ENCODE measurements around the gene CNTNAP1.
A peak's percentile ranks its signal among the peaks of the same experiment; 100 is the strongest.

CNTNAP1 gene

GRCh38 chr17:42685831-42686230 is 3.5 kb downstream of the CNTNAP1 start:
- no peak for DNase-seq (ENCODE audit: low spot score)

DNA sequence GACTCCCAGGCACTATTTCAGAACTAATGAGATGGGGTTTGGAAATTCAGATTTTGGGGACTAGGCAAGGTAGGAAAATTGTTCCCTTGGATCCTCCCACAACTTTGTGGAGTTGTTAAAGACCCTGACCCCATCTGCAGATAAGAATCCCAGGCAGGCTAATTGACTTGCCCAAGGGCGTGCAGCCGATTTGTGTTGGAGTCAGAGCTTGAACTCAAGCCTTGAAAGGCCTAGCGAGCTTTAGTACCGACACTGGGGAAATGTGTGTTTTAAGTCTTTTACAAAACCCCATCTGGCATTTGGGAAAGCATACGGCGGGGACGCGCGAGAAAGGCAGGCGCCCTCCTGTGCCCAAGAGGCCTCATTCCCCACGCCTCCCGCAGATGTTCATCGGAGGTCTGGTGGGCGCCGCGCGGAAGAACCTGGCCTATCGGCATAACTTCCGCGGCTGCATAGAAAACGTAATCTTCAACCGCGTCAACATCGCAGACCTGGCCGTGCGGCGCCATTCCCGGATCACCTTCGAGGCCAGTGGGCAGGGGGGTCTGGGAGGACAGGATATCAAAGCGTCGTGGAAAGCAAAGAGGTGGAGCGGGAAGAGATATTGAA is 4.3 kb downstream of the CNTNAP1 start:
- DNase-seq (ENCODE audit: low spot score) = no peak

- DNase-seq (ENCODE audit: low spot score) = no peak
These were observed 5.5 kb downstream of the CNTNAP1 start for GRCh38 chr17:42687707-42688320.

DNA sequence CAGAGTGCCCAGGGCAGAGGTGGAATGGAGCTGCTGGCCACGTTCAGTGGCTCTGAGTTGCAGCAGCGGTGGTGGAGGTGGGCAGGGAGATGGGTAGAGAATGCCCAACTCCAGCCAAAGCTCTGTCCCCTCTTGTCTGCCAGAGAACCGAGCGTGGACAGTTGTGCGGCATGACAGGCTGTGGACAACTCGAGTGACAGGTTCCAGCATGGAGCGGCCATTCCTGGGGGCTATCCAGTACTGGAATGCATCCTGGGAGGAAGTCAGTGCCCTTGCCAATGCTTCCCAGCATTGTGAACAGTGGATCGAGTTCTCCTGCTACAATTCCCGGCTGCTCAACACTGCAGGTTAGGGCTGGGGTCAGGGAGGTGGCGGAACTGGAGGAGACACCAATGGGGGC is 8.3 kb downstream of the CNTNAP1 start:
- no peak for DNase-seq (ENCODE audit: low spot score)

DNA sequence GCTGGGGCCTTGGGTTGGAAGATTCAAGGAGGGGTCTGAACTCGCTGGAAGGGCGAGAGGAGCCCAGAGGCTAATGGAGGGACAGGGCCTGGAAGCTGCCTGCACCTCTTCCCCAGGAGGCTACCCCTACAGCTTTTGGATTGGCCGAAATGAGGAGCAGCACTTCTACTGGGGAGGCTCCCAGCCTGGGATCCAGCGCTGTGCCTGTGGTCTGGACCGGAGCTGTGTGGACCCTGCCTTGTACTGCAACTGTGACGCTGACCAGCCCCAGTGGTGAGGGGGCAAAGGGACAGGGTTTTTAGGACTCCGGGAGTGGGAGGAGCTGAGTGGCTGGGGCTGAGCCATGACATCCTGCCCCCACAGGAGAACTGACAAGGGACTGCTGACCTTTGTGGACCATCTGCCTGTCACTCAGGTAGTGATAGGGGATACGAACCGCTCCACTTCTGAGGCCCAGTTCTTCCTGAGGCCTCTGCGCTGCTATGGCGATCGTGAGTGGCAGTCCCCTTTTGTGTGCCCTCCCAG is 8.8 kb downstream of the CNTNAP1 start:
- DNase-seq (ENCODE audit: low spot score) = no peak

DNA sequence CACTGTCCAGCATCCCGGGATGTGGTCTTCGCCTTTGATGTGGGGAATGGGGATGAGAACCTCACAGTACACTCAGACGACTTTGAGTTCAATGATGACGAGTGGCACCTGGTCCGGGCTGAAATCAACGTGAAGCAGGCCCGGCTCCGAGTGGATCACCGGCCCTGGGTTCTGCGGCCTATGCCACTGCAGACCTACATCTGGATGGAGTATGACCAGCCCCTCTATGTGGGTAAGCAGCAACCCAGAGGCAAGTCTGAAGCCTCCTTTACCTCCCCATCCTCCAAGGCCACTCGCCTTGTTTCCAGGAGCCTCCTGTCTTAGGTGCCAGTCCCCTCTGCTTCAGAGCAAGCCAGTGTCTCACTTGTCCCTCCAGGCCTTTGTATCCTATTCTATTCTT is 10.2 kb downstream of the CNTNAP1 start:
- DNase-seq (ENCODE audit: low spot score) = no peak

- DNase-seq (ENCODE audit: low spot score) = no peak
These were observed 12.2 kb downstream of the CNTNAP1 start for GRCh38 chr17:42694524-42694923.

DNA sequence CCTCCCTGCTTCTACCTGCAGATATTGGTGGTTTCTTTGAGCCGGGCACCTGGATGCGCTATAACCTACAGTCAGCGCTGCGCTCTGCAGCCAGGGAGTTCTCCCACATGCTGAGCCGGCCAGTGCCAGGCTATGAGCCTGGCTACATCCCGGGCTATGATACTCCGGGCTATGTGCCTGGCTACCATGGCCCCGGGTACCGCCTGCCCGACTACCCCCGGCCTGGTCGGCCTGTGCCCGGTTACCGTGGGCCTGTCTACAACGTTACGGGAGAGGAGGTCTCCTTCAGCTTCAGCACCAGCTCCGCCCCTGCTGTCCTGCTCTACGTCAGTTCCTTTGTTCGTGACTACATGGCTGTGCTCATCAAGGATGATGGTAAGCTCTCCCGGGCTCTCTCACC is 13.2 kb downstream of the CNTNAP1 start:
- DNase-seq (ENCODE audit: low spot score) = no peak

DNA sequence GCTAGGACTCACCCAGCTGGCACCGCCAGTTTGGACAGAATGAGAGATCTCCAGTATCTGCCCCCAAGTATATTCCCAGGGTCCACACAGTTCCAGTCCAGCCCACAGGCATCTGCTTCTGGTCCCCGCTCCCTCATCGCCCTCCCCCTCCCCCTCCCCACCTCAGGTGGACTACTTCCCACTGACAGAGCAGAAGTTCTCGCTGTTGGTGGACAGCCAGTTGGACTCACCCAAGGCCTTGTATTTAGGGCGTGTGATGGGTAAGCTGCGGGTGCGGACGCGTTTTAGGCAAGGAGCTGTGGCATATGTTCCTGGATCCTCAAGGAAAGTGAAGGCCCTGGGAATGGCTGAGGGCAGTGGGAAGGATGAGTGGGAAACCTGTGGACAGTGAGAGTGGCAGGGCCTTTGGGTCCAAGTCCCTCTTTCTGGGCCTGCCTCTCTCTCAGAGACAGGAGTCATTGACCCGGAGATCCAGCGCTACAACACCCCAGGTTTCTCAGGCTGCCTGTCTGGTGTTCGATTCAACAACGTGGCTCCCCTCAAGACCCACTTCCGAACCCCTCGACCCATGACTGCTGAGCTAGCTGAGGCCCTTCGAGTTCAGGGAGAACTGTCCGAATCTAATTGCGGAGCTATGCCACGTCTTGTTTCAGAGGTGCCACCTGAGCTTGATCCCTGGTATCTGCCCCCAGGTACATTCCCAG is 14.9 kb downstream of the CNTNAP1 start:
- peak; percentile 4 for DNase-seq (ENCODE audit: low spot score)

DNA sequence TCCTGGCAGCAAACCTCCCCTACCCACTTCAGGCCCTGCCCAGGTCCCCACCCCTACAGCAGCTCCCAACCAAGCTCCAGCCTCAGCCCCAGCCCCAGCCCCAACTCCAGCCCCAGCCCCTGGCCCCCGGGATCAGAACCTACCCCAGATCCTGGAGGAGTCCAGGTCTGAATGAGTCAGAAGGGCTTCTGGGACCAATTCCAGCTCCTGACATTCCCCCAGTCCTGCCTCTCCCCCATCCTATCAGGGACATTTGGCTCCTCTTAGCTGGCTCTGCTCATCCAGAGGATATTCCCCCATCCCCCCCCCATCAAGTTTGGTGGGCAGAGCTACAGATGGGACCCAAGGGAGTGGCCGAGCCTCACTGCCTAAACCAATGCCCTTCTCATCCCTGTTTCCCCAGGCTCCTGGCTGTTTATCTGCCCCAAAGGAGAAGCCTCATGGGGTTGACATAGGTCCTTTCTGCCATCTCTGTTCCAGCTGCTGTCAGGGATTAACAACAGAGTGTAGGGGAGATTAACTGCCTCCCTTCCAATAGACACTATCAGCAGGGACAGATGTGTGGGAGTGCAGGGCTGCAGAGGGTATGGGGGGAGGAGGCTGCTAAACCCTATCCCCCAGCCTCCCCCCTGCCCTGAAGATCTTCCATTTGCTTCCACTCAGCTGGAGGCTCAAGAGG is 16.5 kb downstream of the CNTNAP1 start:
- DNase-seq (ENCODE audit: low spot score) = peak; percentile 86

- DNase-seq (ENCODE audit: low spot score) = no peak
These were observed 17.0 kb downstream of the CNTNAP1 start for GRCh38 chr17:42699415-42699740.

- no peak for DNase-seq (ENCODE audit: low spot score)
These were observed 18.4 kb downstream of the CNTNAP1 start for GRCh38 chr17:42700586-42701289.

- no peak for DNase-seq (ENCODE audit: low spot score)
These were observed 20.1 kb downstream of the CNTNAP1 start for GRCh38 chr17:42702446-42702845.

DNA sequence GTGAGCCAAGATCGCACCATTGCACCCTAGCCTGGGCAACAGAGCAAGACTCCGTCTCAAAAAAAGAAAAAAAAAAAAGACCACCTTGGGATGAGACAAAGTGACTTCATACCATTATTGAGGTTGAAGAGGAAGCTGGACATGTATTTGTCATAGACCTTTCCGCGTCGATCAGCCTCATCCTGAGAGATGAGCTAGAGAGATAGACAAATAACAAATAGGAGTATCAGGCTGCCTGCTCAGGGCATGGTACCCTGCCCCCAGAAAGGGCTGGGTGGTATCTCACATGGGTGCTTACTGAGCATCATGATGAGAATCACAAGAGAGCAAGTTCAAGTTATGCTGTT is 22.1 kb downstream of the CNTNAP1 start:
- DNase-seq (ENCODE audit: low spot score) = no peak

GRCh38 chr17:42704837-42705494 is 22.6 kb downstream of the CNTNAP1 start:
- DNase-seq (ENCODE audit: low spot score) = no peak

DNA sequence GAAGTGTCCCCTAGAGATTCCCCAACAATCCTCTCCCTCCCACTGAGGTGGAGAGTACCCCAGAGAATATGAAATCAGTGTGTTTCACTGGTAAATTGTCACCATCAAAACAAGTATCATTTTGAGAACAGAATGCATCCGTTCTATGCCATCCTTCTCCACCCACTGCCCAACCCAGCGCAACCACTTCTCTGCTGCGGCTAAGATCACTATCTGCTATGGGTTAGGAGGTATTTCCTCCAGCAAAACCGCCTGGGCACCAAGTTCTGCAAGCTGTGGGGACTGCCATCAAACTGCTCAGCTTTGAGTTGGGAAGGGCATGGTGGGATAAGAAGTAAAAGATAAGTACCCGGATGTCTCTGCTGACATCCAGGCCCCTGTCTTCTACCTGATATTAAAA is 24.4 kb downstream of the CNTNAP1 start:
- DNase-seq (ENCODE audit: low spot score) = no peak

DNA sequence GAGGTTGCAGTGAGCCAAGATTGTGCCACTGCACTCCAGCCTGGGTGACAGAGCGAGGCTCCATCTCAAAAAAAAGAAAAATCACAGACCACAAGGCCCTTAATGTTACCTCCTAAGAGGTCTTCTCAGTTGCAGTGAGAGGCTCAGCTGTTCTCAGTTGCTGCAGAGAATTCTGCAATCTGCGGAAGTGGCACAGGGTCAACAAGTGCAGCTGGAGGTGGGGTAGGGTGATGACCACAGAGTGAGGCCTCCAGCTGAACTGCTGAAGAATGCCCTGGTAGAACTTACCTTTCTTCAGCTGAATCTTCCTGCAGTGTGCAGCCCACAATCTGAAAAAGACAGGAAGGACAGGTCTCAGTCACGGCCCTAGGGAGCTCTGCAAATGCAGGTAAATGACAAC is 26.3 kb downstream of the CNTNAP1 start:
- DNase-seq (ENCODE audit: low spot score) = no peak

GRCh38 chr17:42709561-42709960 is 27.2 kb downstream of the CNTNAP1 start:
- no peak for DNase-seq (ENCODE audit: low spot score)

DNA sequence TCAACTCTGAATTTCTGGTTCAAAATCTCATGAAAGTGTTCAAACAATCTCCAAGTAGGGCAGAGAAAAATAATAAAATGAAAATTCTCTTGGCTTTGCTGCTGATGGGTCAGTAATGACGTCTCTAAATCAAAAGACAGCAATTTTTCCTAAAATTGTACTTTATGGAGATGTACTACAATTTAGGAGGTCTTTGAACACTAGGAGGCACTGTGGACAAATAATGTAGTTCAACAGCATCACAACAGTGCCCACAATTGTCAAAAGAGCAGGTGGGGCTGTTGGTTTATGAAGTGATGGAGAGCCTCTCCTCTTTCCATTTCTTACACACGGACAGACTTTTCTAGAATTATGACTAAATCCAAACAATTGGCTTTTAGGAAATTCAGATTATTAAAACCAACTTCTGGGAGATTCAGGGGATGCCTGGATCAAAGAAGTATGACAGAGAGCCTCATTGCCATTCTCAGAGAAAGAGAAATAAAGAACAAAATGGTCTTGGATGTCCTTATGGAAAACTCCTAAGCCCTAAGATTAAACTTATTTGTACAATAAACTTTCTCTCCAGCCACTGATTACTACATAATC is 38.8 kb downstream of the CNTNAP1 start:
- DNase-seq (ENCODE audit: low spot score) = peak; percentile 55

DNA sequence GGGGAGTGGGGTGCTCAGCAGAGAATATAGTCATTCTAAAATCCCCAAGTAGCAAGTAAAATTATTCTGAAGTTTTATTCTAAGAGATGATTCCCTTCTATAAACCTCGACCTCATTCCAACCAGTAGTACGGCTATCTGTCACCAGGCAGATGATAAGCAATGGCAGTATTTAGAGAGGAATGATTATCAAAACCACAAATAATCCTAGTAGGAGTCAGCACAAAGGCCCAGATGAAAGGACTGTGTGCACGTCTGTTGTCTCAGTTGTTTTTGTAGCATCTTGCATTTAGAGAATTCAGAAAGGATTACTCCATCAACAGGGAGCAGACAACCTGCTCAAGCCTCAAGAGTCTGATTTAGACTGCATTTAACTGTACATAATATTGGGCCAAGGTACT is 41.3 kb downstream of the CNTNAP1 start:
- DNase-seq (ENCODE audit: low spot score) = no peak

DNA sequence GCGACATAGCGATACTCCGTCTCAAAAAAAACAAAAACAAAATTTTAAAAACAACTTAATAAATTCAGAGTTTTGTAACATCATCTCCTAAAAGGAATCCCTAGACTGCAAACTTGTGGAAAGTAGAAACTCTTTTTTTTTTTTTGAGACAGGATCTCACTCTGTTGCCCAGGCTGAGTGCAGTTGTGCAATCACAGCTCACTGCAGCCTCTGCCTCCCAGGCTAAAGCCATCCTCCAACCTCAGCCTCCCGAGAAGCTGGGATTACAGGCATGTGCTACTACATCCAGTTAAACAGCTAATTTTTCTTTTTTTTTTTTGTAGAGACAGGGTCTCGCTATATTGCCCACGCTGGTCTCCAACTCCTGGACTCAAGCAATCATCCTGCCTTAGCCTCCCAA is 42.8 kb downstream of the CNTNAP1 start:
- DNase-seq (ENCODE audit: low spot score) = no peak

DNA sequence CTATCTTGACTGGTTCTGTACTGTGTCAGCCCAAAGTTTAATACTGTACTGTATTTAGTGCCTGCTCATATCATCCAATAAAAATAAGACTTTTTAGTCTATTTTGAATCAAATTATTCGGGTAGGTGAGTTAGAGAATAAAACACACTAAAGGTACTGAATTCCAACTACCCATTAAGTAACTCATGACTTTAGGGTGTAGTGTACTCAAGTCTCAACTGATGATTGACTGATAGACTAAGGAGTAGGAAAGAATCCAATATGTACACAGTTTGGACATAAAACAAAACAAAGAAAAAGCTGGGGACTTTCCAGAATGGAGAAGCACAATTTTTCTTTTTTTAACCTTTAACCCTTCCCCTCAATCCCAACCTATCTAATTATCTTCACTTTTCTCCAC is 58.4 kb downstream of the CNTNAP1 start:
- no peak for DNase-seq (ENCODE audit: low spot score)

Data from AG08396 (cell line).